CD4-positive, alpha-beta T cell treated with Interleukin-17A for 1 hour (primary cell): ENCODE measurements around the gene PARP16.
"Not testable (repeated sequence)": the region's sequence is repeated elsewhere in the genome, so short reads cannot be mapped to it uniquely, and the experiment has no call there.

Source experiments
- DNase-seq: peaks from one replicate; pipeline ENCODE4 v3.0.0-alpha.2; 2020

Gene PARP16

DNA sequence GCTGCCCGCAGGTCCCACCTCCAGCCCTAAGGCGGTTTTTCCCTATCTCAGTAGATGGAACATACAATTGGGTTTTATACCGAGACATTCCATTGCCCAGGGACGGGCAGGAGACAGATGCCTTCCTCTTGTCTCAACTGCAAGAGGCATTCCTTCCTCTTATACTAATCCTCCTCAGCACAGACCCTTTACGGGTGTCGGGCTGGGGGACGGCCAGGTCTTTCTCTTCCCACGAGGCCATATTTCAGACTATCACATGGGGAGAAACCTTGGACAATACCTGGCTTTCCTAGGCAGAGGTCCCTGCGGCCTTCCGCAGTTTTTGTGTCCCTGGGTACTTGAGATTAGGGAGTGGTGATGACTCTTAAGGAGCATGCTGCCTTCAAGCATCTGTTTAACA is 59.8 kb downstream of the PARP16 start:
- DNase-seq = not testable (repeated sequence)

DNA sequence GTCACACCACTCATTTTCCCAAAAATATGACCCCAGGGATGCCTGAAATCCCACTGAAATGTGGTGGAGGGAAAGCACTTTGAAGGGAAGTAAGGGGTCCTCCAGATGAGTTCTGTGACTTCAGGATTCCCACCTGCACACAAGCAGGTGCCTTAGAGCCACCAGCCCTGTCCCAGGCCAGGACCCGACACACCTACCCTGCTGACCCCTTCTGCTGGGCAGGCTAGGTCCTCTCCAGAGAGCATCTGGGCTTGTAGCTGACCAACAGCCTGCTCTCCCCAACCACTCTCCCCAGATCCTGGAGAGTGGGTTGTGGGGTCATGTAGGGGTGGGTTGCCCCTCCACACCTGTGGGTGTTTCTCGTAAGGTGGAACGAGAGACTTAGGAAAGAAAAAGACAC is 60.5 kb downstream of the PARP16 start:
- DNase-seq = no peak

DNA sequence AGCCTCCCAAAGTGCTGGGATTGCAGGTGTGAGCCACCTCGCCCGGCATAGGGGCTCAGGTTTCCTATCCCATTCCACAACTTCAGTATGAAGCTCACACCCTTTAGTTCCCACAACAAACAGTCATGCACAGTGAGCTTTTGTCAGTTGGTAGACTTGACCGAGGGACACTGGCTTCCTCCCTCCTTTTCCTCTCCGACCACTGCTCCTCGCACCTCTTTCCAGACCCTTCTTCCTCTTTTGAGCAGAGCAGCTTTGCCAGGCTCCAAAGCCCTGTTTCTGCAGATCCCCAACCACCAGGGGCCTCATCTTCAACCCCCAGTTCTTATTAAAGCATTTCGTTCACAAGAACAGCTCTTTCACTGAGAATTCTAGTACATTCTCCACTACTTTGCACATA is 62.7 kb downstream of the PARP16 start:
- no peak for DNase-seq

DNA sequence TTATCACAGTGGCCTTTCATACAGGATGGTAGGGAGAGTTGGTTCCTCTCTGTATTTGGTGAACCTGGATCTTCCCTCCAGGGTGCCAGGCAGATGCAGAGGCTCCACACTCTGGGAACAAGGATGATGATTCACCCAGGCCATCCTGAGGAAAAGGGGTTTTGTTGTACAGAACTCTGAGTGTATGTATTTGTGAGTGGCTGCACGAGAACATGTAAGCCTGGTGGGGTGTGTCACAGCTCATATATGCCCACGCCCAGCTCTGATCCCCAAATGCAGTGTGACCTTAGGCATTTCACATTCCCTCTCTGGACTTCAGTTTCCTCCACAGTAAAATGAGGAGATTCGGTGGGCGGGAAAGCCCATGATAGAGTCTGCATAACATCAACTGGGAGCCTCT is 63.8 kb downstream of the PARP16 start:
- DNase-seq = no peak

DNA sequence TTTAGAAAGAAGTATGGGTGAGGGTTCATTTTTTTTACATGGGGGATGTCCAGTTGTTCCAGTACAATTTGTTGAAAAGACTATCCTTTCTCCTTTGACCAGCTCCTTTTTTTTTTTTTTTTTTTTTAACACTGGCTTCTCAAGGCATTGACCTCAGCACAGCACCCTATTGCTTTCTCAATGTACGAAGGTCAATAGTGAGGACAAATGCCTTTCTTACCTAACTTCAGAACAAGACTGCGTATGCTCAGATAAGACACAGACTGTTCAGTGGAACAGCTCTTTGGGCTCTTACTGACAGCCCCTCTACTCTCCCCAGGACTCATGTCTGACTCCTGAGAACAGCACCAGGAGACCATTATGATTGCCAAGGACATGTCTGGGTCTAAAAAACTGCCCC is 65.0 kb downstream of the PARP16 start:
- DNase-seq = no peak

DNA sequence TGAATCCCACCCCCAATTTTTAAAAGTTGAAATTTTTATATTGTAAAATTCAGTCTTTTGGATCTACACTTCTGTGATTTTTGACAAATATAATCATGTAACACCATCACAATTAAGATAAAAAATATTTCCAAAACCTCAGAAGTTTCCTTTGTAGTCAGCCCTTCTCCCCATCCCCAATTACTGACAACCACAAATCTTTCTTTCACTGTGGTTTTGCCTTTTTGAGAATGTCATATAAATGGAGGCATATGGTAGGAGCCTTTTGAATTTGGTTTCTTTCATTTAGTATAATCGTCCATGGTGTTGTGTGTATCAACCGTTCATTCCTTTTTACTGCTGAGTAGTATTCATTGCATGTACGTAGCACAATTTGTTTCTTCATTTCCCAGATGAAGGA is 67.5 kb downstream of the PARP16 start:
- no peak for DNase-seq

DNA sequence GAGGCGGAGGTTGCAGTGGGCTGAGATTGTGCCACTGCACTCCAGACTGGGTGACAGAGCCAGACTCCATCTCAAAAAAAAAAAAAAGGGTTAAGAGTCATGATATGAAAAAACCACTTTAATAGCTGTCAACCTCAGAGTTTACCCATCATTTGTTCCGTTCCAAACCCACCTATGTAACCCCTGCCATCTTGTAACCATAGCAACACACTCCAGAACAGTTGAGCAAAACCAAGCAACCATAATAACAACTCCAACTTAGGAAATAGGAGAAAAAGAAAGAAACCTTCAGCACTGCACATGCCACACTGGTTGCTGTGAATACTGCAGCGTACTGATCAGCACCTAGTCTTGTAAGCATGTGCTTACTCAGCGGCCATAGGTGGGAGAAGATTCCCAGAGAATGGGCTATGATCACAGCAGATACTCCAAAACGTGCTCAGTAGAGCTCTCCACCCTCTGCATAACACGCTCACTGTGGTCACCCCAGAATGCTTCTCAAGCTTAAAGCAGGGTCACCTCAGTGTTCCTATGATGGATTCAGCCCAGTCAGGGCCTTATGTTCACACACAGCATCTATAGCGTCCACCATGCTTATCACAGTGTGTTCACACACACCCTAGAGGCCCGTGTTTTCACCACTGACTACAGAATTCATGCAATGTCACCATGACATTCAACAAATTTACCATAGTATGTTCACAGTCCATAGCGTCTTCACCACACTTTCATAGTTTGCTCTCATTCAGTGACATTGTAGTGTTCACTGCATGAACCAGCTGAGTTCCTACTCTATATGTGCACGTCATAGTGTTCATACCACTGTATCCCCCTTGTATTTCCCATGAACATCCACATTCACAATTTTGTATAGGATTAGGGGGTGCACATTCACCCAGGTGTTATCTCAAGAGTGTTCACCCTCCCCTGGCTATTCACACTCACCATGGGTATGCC is 68.9 kb downstream of the PARP16 start:
- DNase-seq = no peak

DNA sequence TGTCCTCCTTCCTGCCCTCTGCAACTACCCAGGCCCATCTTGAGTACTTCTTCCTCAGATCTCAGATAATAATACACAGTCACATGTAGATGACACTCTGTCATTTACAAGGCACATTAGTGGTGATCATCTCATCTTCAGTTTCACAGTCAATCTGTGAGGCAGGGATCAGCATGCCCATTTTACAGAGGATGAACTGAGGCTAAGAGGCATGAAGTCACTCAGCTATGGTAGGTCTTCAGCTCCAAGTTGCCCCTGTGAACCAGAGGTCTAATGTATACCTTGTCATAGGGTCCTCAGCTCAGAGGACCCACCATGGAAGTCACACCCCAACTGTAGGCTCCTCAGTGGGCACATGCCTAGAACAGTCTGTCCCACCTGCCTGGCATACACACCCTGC is 71.2 kb downstream of the PARP16 start:
- DNase-seq = no peak

DNA sequence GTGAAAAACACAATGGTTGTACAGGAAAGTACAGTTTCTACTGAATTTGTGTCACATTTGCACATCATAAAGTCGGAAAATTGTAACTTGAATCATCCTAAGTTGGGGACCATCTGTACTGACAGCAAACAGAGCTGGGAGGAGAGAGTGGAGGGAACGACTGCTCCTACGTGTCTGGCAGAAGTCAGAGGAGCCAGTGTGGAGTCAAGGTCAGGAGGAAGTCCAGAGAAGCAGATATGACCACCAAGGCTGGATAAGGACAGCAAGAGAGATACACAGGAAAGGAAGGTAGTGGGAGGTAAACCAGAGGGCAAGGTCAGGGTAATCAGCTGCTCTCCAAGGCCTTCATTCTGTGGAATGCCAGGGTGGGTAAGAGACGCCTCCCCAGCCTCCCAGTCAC is 72.7 kb downstream of the PARP16 start:
- DNase-seq = no peak

DNA sequence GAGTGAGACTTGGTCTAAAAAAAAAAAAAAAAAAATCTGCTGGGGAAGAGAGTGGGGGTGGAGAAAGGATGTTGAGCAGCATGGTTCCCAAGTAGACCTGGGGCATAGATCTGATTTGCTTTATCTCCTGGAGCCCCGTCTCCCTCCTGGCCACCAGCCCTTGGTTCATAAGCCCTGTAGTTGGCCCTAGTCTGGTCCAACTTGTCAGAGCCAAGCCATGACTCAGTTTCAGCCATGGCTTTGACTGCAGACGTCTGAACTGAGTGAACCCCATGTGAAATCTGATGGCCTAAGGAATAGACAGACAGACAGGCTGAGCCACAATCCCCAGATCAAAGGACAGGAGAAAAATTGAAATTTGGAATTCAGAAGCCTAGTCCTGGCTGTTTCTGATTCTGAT is 73.4 kb downstream of the PARP16 start:
- no peak for DNase-seq

DNA sequence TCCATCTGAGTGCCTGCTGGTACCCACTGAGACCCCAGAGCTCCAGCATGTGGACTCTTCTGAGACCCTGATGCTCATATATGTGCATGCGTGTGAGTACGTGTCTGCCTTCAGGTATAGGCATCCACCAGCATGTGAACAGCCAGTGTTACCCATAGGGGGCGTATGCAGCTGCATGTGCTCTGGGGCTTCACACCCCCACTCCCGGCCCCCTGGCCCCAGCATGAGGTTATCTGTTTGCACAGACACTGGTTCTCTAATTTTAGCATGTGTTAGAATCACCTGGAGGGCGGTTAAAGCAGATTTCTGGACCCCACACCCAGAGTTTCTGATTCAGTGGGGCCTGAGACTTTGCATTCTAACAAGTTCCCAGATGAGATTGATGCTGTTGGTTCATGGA is 74.6 kb downstream of the PARP16 start:
- peak; percentile 43 for DNase-seq

DNA sequence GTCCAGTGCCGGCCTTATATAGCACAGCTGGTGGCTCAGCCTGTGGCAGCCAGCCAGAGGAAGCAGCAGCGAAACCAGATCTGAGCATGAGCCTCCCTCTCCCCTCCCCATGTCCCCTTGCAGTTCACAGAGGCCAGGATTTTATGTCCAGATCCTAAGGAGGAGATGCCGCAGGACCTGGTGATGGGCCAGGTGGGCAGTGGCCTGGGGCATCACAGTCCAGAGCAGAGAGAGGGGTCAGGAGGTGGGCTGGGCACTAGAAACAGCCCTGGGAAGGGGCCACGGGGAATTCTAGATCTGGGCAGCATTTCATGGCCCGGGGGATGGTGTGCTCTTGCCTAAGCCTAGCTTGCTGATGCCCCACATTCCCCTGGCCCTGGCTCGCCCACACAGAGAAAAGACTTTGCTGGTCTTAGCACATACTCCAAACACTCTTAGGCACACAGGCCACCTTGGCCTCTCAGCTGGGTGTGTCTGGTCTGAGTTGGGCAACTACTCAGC is 75.2 kb downstream of the PARP16 start:
- DNase-seq = no peak

DNA sequence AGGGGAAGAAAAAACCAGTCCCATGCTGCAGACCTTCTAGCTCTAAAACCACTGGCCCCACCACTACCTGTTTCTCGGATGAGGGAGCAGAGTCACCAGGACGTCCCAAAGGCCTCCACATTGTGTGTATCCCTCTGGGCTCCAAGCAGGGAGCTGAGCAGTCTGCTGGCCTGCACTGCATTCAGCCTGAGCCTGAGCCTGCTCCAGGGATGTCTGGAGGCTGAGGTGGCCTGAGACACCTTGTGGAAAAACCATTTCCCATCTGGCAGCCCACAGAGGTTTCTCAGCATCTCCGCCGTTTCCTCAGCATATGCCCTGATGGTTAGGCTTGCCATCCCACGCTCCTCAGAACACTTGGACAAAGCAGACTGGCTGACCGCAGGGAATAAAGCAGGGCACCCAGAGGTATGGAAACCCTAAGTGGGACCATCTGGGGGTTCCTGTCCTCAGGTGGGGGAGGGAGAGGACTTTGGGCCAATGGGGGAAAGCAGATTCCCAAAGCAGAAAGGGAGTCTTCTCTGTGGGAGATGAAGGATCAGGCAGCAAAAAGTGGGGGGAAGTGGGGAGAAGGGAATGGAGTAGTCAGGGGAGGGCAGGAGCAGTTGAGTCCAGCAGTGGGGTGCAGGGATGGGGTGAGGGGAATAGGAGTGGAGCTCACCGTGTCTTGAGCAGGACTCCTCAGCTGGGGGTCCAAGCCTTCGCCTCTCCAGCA is 75.8 kb downstream of the PARP16 start, which contains the start of gene CILP:
Gene CILP, minus strand, starts transcription at position 704 of the 712 bp plus-strand sequence. CDS start 1,718 bp downstream, outside the sequence.
- no peak for DNase-seq

DNA sequence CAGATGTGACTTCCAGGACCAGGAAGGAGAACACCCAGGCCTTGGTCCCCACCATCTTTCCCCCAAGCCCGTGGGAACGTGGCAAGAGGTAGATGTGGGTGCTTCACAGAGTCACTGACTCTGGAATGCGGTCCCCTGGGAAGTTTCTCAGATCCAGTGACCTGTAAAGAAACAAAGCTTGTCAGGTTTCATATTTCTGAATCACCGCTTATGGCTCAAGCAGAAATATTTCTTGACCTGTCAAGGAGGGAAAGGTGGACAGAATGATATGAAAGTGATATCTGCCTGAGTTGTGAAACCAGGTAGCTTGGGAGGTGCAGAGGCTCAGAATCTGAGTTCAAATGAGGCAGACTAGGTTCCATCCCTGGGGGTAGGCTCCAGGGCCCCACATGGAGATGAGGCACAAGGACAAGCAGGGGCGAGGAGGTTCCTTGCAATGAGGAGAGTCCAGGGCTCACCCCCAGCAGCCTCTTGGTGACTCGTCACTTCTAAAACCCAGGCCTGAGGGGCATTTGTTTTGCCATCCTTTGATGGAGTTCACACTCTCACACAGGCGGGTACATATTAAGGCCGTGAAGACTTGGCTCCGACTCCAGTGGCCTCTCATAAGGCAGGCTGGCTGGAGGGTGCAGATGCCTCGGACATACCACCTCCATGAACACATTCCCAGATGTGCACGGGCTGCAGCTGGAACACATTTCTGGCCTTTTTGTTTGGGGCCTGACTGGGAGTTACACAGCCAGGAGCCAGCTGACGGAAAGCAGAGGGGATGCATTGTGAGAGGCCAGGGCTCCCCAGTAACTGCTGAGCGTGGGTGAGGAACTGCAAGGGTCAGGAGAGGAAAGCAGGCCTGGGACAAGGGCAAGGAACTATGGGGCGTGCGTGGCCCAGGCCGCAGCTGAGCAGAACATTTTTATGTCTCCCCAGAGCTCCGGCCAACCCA is 76.7 kb downstream of the PARP16 start:
- DNase-seq = no peak

DNA sequence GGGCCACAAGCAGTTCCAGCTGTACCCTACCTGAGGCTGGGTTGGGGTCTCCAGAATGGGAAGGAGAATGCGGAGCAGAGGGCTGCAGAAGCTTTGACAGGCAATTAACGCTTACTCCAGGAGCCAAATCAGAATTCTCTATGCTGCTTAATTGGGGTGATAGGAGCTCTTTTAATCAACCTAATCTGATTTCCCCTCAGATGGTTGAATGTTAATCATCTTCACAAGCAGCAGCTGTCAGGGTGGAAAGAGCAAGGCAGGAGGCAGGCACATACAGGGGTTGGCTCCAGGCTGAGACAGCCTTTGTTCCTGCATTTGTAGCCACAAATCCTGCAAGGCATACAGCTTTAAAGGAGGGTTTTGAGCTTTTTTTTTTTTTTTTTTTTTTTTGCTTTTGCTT is 78.0 kb downstream of the PARP16 start:
- DNase-seq = no peak
